ENCODE measurements around the gene BCAS3.

The BCAS3 gene

DNA sequence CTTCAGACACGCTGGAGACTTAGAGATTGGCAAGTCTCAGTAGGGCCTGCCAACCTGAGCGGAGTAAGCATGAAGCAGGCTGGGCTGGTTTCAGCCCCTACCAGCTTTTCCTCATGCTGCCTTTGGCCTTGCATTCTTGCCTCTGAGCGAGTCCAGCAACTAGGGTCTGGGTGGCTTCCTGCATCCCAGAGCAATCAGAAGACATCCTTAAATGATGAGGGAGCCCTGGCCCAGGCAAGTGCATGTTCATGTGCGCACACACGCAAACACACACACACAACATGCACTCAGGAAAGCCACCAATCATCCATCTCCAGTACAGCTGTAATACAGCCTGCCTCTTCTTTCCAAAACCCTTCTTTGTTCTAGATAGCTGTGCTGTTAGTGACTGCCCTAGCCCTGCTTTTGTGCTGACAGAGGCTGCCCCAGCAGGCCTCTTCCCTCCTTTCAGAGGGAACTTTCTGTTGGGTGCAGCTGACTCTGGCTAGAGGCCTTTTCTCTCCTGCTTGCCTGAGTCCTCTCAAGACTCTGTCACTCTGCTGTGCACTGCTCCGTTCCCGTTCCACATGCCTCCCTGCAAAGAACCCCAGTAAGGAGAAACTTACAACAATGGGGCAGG is 691.3 kb downstream of the BCAS3 start:
- no peak for DNase-seq (ENCODE audit: low spot score)
- TF ChIP-seq, protein P1, sequence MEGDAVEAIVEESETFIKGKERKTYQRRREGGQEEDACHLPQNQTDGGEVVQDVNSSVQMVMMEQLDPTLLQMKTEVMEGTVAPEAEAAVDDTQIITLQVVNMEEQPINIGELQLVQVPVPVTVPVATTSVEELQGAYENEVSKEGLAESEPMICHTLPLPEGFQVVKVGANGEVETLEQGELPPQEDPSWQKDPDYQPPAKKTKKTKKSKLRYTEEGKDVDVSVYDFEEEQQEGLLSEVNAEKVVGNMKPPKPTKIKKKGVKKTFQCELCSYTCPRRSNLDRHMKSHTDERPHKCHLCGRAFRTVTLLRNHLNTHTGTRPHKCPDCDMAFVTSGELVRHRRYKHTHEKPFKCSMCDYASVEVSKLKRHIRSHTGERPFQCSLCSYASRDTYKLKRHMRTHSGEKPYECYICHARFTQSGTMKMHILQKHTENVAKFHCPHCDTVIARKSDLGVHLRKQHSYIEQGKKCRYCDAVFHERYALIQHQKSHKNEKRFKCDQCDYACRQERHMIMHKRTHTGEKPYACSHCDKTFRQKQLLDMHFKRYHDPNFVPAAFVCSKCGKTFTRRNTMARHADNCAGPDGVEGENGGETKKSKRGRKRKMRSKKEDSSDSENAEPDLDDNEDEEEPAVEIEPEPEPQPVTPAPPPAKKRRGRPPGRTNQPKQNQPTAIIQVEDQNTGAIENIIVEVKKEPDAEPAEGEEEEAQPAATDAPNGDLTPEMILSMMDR (conservative IDR thresholded peaks at IDR 0.05; ENCODE audit: low read depth): no peak
- POLR2A ChIA-PET (ENCODE audit: low non-redundant PET): no interaction called here
- H3K27ac ChIP-seq: no peak overlapping the region
- CTCF ChIA-PET: interaction anchor here (0.9 kb wide), 1 partner anchor 67 kb away, joined by 3 read pairs; no protein-coding TSS in a partner anchor

DNA sequence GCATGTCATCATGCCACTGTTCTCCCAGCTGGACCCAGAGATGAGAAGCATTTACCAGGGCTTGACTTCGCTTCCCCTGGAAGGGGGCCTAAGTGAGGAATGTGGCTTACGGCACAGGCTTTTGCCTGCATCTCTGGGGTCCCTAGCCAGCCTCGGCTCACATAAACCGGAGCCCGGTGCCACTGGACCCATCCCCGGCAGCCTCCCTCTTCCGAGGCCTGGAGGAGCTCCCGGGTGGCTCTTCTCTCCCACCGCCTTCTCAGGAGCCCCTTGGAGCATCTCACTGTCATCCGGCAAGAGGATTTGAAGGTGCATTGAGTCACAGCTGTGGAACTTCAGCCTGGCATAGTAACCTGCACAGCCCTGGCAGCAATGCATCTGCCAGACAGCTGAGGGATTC is 692.1 kb downstream of the BCAS3 start:
- DNase-seq (ENCODE audit: low spot score): no peak
- H3K27ac ChIP-seq: no peak overlapping the region
- CTCF ChIA-PET: interaction anchor here (0.7 kb wide), 1 partner anchor 134 kb away, joined by 3 read pairs; no protein-coding TSS in a partner anchor
- POLR2A ChIA-PET (ENCODE audit: low non-redundant PET): no interaction called here
- TF ChIP-seq, protein P1 (conservative IDR thresholded peaks at IDR 0.05; ENCODE audit: low read depth): no peak

DNA sequence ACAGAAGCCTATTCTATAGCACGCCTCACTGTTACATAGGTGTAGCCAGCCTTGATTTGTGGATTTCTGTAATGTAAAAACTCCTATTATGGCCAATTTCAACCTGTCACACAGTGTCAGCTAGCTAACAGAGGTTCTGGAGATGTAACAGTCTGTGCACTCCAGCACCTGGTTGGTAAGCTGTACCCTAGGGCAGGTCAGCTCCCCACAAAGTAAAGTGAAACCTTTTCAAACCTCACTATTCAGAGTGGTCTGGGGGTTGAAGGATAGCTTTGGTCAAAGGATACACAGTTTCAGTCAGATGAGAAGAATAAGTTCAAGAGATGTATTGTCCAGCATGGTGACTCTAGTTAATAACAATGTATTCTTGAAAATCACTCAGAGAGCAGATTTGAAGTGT is 693.5 kb downstream of the BCAS3 start:
- CTCF ChIA-PET: no interaction called here

DNA sequence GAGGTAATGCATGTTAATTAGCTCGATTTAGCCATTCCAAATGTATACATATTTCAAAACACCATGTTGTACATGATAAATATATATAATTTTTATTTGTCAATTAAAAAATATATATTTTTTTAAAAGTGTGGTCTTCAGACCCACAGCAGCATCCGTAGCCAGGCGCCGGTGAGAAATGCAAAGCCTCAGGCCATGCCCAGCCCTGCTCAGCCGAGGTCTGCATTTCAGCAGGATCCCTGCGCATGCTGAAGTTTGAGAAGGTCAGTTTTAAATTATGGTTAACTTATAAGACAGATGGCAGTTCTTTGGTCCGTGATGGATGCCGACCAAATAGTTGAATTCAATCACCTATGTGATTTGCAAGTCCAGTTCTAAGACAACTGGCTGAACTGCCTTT is 694.0 kb downstream of the BCAS3 start:
- ChIA-PET POLR2A (ENCODE audit: low non-redundant PET) (no interaction called here), CTCF (no interaction called here)
- TF ChIP-seq, protein P1 (conservative IDR thresholded peaks at IDR 0.05; ENCODE audit: low read depth): no peak
- no peak overlapping the region for H3K27ac ChIP-seq
- DNase-seq (ENCODE audit: low spot score): no peak

More for the DNA sequence above, 693.5 kb downstream of the BCAS3 start:
- POLR2A ChIA-PET (ENCODE audit: low non-redundant PET): no interaction called here
- H3K27ac ChIP-seq: no peak overlapping the region
- TF ChIP-seq, protein P1 (conservative IDR thresholded peaks at IDR 0.05; ENCODE audit: low read depth): no peak
- DNase-seq (ENCODE audit: low spot score): no peak

DNA sequence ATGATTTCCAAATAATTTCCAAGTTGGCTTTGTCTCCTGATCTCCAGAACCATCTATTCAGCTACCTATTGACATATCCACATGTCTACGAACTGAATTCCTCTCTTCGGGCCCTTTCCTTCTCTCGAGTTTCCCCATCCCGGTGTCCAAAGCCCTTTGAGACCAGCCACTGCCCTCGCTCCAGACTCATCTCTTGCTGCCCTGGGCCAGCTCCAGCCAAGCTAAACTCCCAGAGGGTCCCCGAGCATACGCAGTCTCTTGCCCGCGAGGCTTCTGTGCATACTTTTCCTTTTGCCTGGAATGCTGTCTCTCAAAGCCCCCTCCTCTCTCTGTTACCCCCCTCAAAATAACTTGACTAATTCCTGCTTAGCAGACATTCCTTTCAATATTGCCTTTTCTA is 694.8 kb downstream of the BCAS3 start:
- no peak for DNase-seq (ENCODE audit: low spot score)
- TF ChIP-seq, protein P1 (conservative IDR thresholded peaks at IDR 0.05; ENCODE audit: low read depth): no peak
- ChIA-PET CTCF (no interaction called here), POLR2A (ENCODE audit: low non-redundant PET) (no interaction called here)
- H3K27ac ChIP-seq: no peak overlapping the region

DNA sequence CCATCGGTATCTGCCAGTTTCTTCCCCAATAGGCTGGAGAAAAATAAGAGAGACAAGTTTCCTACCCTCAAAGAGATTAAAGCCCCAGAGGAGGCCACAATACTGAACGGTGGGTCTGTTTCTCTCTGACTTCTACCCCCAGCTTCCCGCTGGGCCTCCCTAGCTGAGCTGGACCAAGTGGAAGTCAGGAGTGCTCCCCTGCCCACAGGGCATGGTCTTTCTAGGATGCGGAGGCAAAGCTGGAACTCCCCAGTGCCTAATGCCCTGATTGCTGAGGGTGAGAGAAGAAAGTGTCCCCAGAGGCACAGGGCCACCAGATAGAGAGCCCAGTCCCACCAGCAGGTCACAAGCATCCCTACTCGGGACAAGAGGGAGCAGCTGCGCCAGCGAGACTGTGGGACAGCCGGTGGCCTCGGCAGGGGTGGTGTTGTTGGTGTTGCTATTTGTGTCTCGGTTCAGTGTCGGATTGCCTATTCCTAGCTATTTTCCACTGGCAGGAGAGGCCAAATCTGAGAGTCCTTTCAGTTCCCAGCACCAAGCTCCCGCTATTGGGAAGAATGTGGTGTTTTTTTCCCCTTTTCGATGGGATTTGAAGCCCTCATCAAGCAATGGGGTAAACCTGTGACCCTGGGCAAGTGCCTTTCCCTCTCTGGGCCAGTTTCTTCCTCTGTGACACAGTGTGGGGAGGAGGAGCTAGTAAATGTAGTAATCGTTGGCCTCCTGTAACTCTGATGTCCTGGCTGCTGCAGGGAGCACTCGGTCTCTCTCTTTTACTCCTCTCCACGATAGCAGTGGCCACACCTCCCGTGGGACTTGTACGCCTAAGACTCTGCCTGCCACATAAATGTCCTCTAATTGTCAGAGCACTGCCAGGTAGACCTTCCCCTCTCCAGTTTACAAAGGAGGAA is 699.5 kb downstream of the BCAS3 start:
- ChIA-PET CTCF (no interaction called here), POLR2A (ENCODE audit: low non-redundant PET) (no interaction called here)
- no peak overlapping the region for H3K27ac ChIP-seq
- TF ChIP-seq, protein P1 (conservative IDR thresholded peaks at IDR 0.05; ENCODE audit: low read depth): no peak
- no peak for DNase-seq (ENCODE audit: low spot score)

Data from RWPE1 (cell line).